HG02678 (cell line): ENCODE measurements around the gene CX3CR1.
A peak's percentile ranks its signal among the peaks of the same experiment; 100 is the strongest.

ENCODE experiments used
- ATAC-seq: cut with Tn5 transposase; IDR thresholded peaks from one replicate; pipeline ENCODE4 v1.9.1; 2021; ENCODE audit warnings: mild to moderate bottlenecking, moderate library complexity; ENCODE audit not compliant: unreplicated experiment

The CX3CR1 gene

GRCh38 chr3:39294446-39295183 is 14.8 kb upstream of the CX3CR1 start:
- ATAC-seq, result no peak

- ATAC-seq, result no peak
Measured at GRCh38 chr3:39292961-39293360, 13.1 kb upstream of the CX3CR1 start.

DNA sequence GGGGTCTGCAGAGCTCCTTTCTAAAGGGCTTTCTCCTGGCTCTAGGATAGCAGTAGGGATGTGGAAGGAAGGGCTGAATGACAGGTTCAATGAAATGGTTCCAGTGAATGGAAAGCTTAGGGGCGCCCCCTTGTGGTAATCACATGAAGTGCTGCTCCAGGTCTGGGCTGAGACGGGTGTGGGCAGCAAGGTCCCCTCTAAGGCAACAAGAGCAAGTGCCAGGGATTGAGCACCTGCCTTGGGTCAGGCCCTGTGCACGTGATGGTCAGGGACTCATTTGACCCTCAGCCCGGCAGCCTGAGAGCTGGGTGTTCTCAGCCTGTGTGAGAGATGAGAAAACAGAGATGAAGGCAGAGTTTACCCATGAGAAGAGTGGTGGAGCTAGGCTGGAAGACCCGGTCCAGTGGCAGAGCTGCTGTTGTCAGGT is 12.1 kb upstream of the CX3CR1 start:
- no peak for ATAC-seq

DNA sequence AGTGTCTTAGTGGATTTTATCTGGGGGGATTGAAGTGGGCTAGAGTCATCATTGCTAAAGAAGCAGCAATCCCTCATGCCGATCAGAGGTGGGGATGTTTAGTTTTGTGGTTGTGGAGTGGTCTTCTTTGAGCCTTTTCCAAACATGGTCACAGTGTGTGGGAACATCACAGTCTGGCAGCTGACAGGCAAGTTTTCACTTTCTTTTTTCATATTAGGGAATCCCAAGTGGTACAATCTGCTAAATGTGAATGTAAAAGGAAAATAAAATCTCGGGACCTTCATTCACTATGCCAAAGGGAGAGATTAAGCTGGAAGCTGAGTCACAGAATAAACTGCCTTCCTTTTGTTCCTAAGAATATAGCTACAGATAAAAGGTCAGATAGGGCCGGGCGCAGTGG is 10.4 kb upstream of the CX3CR1 start:
- no peak for ATAC-seq

DNA sequence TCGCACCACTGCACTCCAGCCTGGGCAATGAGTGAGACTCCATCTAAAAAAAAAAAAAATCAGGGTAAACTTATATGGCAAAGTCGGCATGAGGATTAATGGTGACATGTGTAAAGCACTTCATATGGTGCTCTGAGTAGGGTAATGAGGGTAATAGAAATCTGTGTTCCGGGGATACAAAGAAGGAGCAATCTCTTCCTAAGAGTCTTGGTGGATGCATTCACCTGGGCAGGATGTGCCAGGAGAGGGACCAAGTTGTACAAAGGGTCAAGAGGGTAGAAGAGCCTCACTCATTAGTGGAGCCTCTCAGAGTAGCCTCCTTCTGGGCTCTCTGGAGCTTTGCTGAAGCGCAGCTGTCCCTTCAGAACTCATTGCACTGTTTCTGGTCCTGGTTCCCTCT is 9.3 kb upstream of the CX3CR1 start:
- ATAC-seq, result no peak

DNA sequence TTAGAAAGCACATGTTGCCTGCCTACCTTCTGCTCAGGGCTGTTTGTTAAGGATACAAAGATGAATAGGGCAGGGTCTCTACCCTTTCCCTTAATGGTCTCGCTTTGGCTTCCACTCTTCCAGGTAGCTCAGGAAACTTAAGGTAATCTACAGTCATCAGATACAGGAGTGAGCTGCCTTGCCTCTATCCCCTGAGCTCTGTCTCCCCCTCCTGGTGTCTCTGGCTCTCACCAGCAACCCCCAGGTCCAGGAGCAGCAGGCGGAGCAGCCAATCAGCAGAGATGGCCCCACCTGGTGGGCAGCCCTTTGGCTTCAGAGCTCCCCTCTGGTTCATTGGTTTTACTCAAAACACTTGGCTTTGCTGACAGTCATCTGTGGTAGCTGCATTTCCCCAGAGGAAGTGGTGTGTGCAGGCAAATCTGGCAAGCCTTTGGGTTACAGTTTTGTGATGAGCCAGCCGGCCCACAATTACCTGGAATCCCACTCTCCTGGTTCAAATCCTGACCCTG is 8.5 kb upstream of the CX3CR1 start:
- ATAC-seq, result peak; percentile 97

DNA sequence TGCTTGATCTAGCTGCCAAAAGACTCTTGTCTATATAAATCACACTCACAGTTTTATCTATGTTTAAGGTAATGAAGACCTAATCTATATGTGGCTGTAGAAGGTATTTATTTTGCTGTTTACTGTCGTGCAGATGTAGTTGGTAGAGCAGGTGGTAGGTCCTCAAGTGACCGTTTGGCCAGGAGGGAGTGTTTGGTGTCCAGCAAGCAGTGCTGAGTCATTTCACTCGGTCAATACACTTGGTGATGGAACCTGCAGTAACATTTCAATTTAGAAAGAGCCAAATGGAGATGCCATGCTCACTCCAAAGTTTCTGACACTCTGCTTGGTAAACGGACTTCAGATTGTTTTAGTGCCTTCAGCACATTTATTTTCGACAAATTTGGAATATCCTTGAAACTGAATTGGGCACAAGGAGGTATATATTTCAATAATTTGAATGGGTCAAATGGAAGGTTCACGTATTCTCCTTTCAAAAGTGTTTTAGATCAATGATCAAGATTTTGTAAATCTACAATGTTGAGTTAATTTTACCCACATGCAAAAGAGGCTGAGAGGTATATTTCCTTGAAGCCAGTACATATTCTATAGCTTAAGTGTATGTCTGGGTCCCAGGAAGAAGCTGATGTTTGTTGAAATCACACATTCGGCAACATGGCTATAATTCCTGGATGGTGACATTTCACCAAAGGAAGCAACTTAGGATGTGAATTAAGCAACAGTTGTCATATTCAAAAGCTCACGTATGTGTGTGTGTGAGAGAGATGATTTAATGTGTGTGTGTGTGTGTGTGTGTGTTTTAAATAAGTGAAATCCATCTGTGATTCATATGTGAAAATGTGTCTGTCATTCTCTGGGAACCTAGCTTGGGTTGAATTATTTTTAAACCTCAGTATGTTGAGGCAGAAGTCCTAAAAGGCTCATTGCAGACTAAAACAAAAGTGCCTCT is 7.7 kb upstream of the CX3CR1 start:
- no peak for ATAC-seq

DNA sequence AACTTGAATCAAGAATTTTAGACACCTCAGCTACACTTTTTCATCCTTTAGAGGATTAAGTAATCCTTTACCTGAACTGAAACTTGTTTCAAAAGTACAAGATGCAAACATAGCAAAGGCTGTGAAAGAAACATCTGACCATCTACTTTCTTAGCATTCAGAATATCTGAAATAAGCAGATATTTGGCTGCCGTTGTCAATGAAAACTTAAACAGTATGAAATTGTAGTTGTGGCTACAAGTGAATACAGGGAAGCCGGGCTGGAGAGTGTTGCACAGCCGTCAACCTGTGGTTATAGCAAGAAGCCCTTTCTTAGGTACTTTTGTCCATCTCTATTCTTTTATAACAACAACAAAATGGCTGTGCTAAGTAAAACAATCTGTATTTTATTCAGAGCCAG is 6.9 kb upstream of the CX3CR1 start:
- ATAC-seq, result no peak

GRCh38 chr3:39285332-39285731 is 5.5 kb upstream of the CX3CR1 start:
- ATAC-seq, result no peak

GRCh38 chr3:39284457-39284881 is 4.6 kb upstream of the CX3CR1 start:
- ATAC-seq, result no peak

GRCh38 chr3:39282057-39282456 is 2.2 kb upstream of the CX3CR1 start:
- ATAC-seq, result no peak

DNA sequence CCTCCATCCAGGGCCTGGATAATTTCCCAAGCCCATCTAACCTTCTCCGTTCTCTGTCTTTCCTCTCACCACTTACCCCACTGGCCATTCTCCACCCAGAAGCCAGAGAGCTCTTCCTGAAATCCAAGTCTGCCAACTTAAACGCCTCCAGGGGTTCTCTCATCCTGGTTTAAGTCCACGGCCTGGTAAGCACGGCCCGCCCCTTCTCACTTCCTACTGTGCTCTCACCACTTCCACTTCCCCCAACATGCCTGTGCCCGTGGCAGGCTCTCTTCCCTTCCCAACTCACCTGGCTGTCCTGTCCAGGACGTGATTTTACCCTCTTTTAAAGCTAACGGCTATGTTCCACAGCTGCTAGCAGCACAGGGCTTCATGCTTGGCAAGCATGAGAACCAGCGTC is 1.7 kb upstream of the CX3CR1 start:
- no peak for ATAC-seq

- ATAC-seq, result no peak
Measured at GRCh38 chr3:39280571-39280970, 735 bp upstream of the CX3CR1 start.

DNA sequence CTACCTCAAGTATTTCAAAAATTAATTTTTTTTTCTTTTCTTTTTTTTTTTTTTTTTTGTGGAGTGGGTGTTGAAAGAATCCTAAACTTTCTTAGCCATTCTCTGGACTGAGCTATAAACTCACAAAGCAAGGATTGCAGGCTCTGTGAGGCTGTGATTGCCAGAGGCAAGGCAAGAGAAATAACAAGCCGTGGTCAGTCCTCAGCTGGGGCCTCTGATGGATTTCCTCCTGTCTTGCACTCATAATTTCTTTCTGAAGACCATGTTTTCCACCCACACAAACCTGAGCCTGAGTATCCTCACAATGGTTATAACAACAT is 1.3 kb downstream of the CX3CR1 start:
- ATAC-seq, result no peak

GRCh38 chr3:39277893-39278615 is 1.8 kb downstream of the CX3CR1 start:
- ATAC-seq, result no peak

GRCh38 chr3:39276746-39277145 is 3.1 kb downstream of the CX3CR1 start:
- no peak for ATAC-seq

DNA sequence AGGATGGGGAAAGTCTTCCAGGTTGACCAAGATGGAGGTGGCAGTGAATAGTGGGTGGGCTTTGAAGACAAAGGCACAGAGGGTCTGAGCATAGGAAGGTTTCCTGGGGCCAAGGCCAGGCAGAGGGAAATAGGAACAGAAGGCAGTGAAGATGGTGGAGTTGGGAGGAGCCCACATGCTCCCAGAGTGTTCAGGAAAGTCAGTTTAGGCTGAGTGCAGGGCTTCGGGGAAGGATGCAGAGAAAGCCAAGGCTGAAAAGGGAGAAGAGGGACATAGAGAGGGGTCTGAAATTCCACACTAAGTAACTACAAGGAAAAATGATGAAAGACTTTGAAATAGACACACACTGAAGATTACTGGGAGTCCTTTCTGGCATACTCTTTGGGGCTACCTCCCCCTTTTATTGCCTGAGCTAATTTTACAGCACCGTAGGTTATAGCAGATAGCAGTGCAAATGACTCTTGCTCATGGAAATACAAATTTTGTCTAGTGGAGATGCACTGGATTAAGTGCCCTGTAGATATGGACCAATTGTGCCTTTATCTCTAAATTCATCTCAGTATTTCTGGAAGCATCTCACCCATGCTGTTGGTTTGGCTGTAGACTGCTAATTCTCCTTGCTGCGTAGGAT is 3.8 kb downstream of the CX3CR1 start:
- ATAC-seq, result no peak

DNA sequence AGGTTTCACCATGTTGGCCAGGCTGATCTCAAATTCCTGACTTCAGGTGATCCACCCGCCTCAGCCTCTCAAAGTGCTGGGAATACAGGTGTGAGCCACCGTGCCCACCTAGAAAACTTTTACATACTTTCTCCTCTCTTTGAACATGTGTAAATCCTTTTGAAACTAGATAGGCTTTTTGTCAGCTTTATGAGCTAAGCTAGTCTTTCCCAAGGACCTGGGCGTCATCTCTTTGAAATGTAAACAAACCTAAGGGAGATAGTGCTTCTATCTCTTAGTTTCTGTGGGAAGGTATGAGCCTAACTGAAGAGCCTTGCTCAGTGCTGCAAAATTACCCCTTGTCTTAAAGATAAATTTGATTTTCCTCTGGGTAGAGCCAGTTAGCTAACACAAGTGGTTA is 4.8 kb downstream of the CX3CR1 start:
- ATAC-seq, result no peak

DNA sequence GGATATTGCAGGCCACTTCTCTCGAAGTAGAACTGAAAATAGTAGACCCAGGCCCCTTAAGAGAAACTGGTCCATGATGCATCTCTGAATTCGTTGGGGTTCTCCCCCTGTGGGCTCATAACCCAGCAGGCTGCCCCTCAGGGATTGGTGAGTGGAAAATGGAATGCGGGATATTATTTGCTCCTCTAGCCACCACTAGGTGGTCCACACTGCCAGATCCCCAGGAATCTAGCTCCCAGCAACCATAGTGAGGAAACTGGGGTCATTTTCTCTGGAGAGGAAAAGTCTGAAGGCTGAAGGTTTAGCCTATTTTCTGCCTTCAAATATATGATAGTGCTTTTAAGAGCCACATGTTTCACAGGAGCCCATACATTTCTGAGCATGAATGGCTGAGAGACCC is 6.7 kb downstream of the CX3CR1 start:
- no peak for ATAC-seq

- no peak for ATAC-seq
Measured at GRCh38 chr3:39272191-39272590, 7.6 kb downstream of the CX3CR1 start.

GRCh38 chr3:39271363-39271914 is 8.4 kb downstream of the CX3CR1 start:
- no peak for ATAC-seq
